GM21528 (cell line): ENCODE results near the gene AIF1L.
"Not testable (repeated sequence)": the region's sequence is repeated elsewhere in the genome, so short reads cannot be mapped to it uniquely, and the experiment has no call there.

Experiments
- ATAC-seq: cut with Tn5 transposase; IDR thresholded peaks from one replicate; pipeline ENCODE4 v1.9.1; 2021; ENCODE audit warnings: mild to moderate bottlenecking, moderate library complexity; ENCODE audit not compliant: unreplicated experiment, low FRiP score

The AIF1L gene

GRCh38 chr9:131097948-131098278 lies 1.6 kb downstream of the AIF1L start:
- no peak for ATAC-seq

- ATAC-seq = no peak
Observed at GRCh38 chr9:131098391-131099101, 2.2 kb downstream of the AIF1L start.

DNA sequence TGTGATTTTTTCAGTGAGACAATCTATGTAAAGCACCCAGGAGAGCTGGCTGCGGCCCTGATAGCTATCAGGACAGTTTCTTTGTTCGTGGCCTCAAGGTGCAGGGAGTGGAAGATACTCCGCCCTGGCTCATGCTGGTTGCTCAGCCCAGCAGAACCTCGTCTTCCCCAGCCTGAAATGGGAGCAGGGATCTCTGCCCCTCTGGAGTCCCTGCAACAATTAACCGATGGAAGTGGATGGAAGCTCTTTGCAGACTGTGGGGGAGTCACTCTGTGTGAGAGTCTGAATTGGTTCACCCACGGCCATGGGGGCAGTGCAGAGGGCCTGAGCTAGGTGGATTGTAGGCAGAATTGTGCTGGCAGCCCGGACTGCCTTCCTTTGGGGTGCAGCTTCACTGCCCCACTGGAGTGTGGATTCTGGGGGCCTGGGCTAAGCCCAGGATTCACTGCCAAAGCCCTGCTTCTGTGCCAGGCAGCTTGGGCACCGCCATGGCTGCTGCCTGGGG lies 2.8 kb downstream of the AIF1L start:
- no peak for ATAC-seq

DNA sequence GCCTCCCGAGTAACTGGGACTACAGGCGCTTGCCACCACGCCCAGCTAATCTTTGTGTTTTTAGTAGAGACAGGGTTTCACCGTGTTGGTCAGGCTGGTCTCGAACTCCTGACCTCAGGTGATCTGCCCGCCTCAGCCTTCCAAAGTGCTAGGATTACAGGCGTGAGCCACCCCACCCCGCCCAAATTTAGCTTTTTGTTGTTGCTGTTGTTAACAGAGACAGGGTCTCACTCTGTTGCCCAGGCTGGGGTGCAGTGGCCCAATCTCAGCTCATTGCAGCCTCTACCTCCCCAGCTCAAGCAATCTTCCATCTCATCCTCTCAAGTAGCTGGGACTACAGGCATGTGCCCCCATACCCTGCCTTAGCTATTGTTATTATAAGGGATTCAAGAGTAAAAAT lies 3.5 kb downstream of the AIF1L start:
- not testable (repeated sequence) for ATAC-seq

- ATAC-seq = no peak
Observed at GRCh38 chr9:131100445-131100844, 4.1 kb downstream of the AIF1L start.

DNA sequence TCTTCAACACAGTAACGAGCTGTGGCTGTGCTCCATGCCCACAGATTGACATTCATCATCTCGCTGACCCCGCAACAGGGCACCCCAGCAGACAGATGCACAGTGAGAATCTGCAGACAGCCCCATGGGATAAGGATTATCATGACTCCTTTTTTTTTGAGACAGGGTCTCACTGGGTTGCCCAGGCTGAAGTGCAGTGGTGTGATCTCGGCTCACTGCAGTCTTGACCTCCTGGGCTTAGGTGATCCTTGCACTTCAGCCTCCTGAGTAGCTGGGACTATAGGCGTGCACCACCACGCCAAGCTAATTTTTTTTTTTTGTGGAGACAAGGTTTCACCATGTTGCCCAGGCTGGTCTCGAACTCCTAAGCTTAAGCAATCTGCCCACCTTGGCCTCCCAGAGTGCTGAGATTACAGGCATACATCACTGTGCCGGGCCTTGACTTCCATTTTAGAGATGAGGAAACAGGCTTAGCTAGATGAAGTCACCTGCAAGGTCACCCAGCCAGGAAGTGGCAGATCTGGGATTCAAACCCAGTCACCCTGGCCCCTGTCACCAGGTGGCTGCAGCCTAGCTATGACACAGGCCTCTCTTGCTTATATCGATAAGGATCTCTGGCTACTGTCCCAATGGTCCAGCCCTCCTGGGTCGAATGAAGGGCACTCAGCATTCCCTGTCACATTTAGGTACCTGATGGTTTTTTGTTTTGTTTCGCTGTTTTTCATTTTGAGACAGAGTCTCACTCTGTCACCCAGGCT lies 5.1 kb downstream of the AIF1L start:
- ATAC-seq = no peak

GRCh38 chr9:131103024-131103423 lies 6.7 kb downstream of the AIF1L start:
- no peak for ATAC-seq

DNA sequence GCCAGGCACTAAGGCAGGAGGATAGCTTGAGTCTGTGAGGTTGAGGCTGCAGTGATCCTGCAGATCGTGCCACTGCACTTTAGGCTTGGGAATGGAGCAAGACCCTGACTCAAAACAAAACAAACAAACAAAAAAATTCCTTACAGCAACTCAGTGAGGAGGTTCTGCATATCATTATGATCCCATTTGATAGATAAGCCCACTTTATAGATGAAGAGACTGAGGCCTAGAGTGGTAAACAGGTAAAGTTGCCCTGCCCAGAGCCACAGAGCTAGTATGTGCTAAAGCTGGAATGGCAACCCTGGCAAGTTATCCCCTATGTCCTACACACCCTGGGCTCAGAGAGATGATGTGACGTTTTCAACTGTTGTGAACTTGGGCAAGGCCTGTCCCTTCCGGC lies 7.2 kb downstream of the AIF1L start:
- no peak for ATAC-seq

GRCh38 chr9:131104016-131104740 lies 7.8 kb downstream of the AIF1L start:
- no peak for ATAC-seq

DNA sequence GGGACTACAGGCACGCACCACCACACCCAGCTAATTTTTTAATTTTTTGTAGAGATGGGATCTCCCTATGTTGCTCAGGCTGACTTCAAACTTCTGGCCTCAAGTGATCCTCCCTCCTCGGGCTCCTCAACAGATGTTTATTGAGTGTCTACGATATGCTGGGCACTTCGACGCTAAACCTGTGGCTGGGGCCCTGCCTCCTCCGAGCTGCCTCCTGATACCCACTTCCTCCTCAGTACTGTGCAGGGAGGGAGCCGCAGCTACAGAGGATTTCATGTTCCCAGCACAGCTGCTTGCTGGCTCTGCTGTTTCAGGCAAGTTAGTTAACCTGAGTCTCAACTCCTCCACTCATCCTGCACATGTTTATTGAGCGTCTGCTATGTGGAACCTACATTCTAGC lies 9.6 kb downstream of the AIF1L start:
- ATAC-seq = no peak

DNA sequence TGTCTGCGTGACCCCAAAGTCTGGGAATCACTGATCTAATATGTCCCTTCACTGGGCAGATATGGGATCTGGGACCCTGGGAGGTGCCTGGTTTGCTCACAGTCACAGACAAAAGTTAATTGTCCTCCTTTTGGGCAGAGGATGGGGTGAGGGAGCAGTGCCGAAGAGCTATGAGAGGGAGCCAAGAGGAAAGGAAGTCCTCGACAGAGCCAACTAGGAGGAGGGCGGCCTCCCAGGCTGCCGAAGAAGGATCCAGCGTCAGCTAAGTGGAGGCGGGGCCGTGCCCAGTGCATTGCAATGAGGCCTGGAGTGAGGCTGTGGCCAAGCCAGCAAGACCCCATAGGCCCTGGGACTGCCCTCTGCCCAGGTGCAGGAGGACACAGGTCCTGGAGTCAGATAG lies 11.4 kb downstream of the AIF1L start:
- no peak for ATAC-seq

DNA sequence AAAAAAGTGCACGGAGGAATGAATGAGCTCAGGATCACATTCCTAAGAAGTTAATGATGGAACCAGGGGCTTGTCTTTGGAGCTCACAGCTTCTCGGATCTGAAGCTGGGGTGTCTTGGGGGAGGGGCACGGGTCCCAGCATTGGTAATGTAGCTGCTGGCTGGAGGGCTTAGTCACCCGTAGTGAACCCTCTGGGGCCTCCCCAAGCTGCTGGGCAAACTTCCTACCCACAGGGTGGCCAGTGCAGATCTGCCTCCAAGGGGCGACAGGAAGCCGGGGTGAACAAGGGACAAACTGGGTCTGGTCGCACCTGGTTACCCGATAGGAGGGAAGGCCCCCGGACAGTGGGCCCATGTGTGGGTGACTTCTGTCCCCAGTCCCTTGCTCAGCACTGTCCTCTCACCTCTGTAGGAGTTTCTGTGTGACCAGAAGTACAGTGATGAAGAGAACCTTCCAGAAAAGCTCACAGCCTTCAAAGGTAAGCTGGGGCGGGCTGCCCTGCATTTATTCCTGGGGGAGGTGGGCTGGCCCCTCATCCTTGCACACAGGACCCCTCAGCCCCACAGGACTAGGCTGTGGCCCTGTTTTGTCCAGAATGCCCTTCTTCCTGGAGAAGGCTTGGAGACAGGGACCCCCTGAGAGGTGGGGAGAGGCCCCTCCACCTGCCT lies 15.0 kb downstream of the AIF1L start:
- no peak for ATAC-seq

- no peak for ATAC-seq
Observed at GRCh38 chr9:131111854-131112311, 15.6 kb downstream of the AIF1L start.

- ATAC-seq = no peak
Observed at GRCh38 chr9:131112374-131113154, 16.2 kb downstream of the AIF1L start.

DNA sequence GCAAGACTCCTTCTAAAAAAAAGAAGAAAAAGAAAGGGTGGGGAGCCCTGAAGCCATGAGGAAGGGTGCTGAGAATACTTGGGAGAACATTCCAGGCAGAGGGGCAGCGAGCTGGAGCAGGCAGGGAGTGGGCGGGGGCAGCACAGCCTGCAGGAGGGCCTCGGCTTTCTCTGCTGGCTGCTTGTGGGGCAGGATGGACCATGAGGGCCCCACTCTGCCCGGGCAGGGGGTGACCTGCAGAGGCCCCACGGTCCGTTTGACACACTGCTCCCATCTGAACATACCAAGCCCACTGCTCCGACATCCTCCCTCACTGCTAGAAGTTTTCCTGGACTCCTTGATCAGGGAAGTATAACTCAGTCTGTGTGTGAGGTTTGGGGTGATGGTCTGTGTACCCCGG lies 17.3 kb downstream of the AIF1L start:
- ATAC-seq = no peak

- no peak for ATAC-seq
Observed at GRCh38 chr9:131114084-131114535, 17.8 kb downstream of the AIF1L start.

GRCh38 chr9:131115360-131115742 lies 19.0 kb downstream of the AIF1L start:
- ATAC-seq = not testable (repeated sequence)

- no peak for ATAC-seq
Observed at GRCh38 chr9:131116281-131117120, 20.2 kb downstream of the AIF1L start.

- ATAC-seq = no peak
Observed at GRCh38 chr9:131117121-131117761, 20.9 kb downstream of the AIF1L start.
